K562 (cell line): ENCODE measurements around the gene ANK3.

Experiments
- CREB1 ChIP-seq, 2 experiments: sonication (generic) in 1 of 2; formaldehyde crosslinking in 1 of 2; IDR thresholded peaks; 2 replicates each; pipeline versions ENCODE4 v1.6.1 to v1.8.0; 2012 to 2022; ENCODE audit warnings: inconsistent platforms in 1 of 2, mild to moderate bottlenecking in 1 of 2, missing genetic modification reagents in 1 of 2, moderate library complexity in 1 of 2
- DNMT1 ChIP-seq: fragments of 450-650 bp; IDR thresholded peaks from 2 replicates; pipeline ENCODE4 v1.6.1; 2016; ENCODE audit warnings: antibody characterized with exemption, mild to moderate bottlenecking
- FOSL1 ChIP-seq: fragments of 200-800 bp; sonication (Bioruptor generic); conservative IDR thresholded peaks from 2 replicates; pipeline ENCODE4 v1.6.1; 2016; ENCODE audit warnings: missing genetic modification characterization, missing compliant biosample characterization
- JUN ChIP-seq, 2 experiments: sonication (generic) in 1 of 2; formaldehyde crosslinking in 1 of 2; IDR thresholded peaks; 2 replicates each; pipeline versions ENCODE4 v1.6.1 to v1.8.0; 2012 to 2022; ENCODE audit warnings: borderline replicate concordance in 2 of 2, mild to moderate bottlenecking in 2 of 2, improper control_type of control experiment in 1 of 2, low read depth in 1 of 2, low read length in 1 of 2, missing genetic modification reagents in 1 of 2
- NFRKB ChIP-seq: fragments of 450-650 bp; IDR thresholded peaks from 2 replicates; pipeline ENCODE4 v1.6.1; 2016; ENCODE audit warnings: low read depth
- PTRF ChIP-seq: fragments of 450-650 bp; IDR thresholded peaks from 2 replicates; pipeline ENCODE4 v1.6.1; 2016; ENCODE audit warnings: mild to moderate bottlenecking, missing genetic modification characterization, missing compliant biosample characterization
- TAL1 ChIP-seq: fragments of 450-650 bp; IDR thresholded peaks from 2 replicates; pipeline ENCODE4 v1.6.1; 2016; ENCODE audit warnings: mild to moderate bottlenecking
- TCF7L2 ChIP-seq: fragments of 150-350 bp; IDR thresholded peaks from 2 replicates; pipeline ENCODE4 v1.6.1; 2016; ENCODE audit warnings: low read depth, mild to moderate bottlenecking, low read length, moderate library complexity
- ZFP36 ChIP-seq: fragments of 150-350 bp; IDR thresholded peaks from 2 replicates; pipeline ENCODE4 v1.6.1; 2018; ENCODE audit warnings: low read length, low read depth; ENCODE audit not compliant: partially characterized antibody
- TF ChIP-seq, protein P1 (sequence below), 2 experiments: fragments of 450-650 bp in 1 of 2; sonication (generic) in 1 of 2; formaldehyde crosslinking; conservative IDR thresholded peaks; 2 replicates each; pipeline versions ENCODE4 v1.4.0 to v1.8.1; 2020 to 2022; ENCODE audit warnings: mild to moderate bottlenecking in 1 of 2, missing genetic modification reagents in 1 of 2

DNA sequence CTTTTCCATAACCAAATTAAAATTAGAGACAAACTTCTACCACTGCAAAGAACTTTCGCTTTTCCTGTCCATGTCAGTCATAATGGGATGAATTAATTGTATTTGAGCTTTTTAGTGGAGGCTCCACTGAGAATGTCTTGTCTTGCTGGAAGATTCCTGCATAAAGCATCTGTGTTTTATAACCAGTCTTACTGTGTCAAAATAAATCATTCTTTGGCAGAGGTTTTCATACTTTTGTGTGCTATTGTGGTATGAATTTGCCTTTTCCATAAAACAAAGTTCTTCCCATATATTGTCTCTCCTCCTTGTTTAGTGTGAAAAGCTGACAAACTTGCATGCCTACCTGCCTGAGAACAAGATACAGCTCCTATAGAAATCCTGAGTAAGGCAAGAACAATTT lies 358.5 kb downstream of the ANK3 start:
- no peak for TF ChIP-seq PTRF (tag)
- TF ChIP-seq TAL1, result no peak
- TF ChIP-seq ZFP36, result no peak
- no peak for TF ChIP-seq CREB1 (IDR thresholded peaks at IDR 0.05)
- TF ChIP-seq CREB1 (CRISPR knock-in tag; IDR thresholded peaks at IDR 0.05), result no peak
- TF ChIP-seq JUN (IDR thresholded peaks at IDR 0.05; ENCODE audit: borderline replicate concordance, low read depth, low read length), result no peak
- TF ChIP-seq JUN (CRISPR knock-in tag; IDR thresholded peaks at IDR 0.05; ENCODE audit: borderline replicate concordance), result no peak
- no peak for TF ChIP-seq DNMT1
- no peak for TF ChIP-seq TCF7L2
- TF ChIP-seq, protein P1, sequence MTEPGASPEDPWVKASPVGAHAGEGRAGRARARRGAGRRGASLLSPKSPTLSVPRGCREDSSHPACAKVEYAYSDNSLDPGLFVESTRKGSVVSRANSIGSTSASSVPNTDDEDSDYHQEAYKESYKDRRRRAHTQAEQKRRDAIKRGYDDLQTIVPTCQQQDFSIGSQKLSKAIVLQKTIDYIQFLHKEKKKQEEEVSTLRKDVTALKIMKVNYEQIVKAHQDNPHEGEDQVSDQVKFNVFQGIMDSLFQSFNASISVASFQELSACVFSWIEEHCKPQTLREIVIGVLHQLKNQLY (CRISPR knock-in tag; conservative IDR thresholded peaks at IDR 0.05), result no peak
- TF ChIP-seq FOSL1, result no peak
- no peak for TF ChIP-seq NFRKB
